Hippocampal formation (tissue), 2 donors: ENCODE results near the gene DPP7.
A peak's percentile ranks its signal among the peaks of the same experiment; 100 is the strongest.
"Not testable (repeated sequence)": the region's sequence is repeated elsewhere in the genome, so short reads cannot be mapped to it uniquely, and the experiment has no call there.

Source experiments
- DNase-seq, 2 donors: peaks; one replicate each; lab custom pipeline; 2025; lab: John Stamatoyannopoulos, UW

DPP7 gene

DNA sequence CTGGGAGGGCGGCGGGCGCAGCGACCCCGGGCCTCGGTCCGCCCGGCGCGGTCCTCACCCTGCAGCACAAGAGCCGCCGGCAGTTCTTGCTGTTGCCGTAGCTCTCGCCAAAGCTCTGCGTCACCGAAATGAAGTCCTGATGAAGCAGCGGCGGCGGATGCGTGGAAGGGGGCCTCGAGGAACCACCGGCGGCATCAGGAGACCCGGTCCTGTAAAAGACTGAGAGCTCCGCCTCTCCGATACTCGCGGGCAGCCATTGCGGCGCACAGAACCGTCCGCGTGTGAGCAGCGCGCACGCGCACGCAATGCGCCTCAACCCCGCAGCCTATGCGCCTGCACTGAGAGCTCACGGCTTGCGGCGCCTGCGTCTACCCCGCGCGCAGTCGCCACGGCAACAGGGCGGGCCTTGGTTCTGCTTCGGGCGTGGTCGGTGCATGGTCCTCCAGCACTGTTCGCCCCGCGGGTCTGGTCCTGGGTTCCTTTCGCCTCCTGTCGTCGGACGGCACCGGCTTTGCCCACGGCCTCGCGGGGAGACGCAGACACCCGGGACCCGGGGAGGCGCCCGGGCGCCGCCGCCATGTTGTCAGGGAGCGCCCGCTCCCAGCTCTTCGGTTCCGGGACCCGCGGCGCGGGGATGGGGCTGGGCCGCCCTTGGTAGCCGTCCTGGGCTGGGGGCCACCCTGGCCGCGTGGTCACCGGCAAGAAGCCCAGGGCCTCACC is 15.1 kb upstream of the DPP7 start:
- DNase-seq = peak; percentile 71 to 81

DNA sequence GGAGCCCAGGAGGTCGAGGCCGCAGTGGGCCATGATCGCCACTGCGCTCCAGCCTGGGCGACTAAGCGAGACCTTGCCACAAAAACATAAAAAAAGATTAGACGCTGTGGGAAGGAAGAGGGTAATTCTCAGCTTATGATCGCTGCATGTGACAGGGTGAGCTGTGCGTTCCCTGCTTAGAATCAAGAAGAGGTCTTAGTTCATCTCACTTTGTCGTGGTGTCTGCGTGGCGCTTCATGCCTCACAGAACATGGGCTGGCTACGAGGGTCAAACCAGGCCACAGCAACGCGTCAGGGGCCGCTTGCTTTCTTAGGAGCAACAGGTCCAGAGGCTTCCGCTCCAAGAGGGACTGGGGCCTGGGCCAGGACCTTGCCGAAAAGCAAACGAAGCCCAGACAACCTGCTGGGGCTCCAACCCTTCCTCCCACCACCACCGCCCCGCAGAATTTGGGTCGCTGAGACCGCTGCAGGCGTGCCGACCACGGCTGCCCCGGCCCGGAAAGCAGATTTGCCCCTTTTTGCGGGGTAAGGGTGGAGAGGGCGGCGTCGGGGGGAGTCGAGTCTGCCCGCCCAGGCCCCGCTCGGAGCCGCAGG is 14.4 kb upstream of the DPP7 start:
- no peak for DNase-seq

GRCh38 chr9:137128158-137128861 is 13.8 kb upstream of the DPP7 start:
- no peak for DNase-seq

DNA sequence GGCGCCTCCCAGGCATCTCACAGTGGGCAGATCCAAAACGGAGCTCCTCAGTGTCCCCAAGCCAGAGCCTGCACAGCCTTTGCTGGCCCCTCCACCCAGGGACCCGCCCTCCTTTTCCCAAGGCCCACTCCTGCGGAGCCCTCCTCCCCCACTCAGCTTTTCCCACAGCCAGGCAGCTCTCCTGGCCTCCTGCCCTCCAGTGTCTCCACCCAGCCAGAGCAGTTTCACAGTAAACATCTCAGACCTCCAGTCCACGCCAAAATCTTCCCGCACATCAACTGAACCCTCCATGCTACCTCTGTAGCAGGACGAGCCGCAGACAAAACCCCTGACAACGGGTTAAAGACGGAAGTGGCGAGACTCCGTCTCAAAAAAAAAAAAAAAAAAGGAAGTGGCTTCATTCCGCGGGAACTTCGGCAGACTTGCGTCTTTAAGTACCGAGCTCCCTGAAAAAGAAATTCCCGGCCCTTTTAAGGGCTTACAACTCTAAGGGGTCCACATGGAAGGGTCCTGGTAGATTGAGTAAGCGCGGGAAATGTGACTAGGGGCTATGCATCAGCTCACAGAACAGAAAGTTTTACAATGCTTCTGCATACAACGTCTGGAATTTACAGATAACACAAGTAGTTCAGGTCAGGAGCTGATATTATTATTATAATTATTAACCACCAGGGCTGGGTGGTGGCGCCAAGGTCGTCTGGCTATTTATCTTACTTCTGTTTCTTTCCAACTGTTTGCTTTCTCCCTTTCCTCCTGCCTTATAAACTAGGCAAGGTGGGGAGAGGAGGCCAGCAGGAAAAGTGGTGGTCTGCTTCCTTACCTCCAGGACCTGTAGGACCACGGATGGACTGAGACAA is 13.0 kb upstream of the DPP7 start:
- DNase-seq = no peak

DNA sequence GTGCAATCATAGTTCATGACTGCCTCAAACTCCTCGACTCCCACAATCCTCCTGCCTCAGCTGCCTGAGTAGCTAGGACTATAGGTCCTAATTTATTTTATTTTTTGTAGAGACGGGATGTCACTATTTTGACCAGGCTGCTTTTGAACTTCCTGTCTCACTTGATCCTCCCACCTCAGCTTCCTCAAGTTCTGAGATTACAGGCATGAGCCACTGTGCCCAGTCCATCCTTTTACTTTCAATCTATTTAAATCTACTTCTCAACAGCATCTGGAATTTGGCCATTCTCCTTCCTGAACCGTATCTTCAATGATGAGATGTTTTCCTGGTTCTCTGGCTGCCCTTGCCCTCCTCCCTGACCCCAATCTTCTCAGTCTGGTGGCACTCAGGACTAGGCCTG is 12.3 kb upstream of the DPP7 start:
- DNase-seq = no peak

- DNase-seq = not testable (repeated sequence)
Observed at GRCh38 chr9:137123952-137124462, 9.5 kb upstream of the DPP7 start.

DNA sequence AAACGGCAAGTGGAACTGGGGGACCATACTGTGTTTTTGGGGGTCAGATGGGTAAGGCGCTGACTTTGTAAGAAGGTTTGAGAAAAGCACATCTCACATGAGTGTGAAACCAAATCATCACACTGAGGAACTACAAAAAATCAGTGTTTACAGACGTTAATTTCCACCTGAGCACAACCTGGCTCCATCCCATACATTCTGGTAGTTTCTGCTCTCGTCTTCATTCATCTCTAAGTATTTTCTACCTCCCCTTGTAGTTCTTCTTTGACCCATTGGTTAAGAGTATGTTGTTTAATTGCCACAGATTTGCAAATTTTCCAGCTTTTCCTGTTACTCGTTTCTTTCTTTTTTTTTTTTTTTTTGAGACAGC is 8.9 kb upstream of the DPP7 start:
- no peak for DNase-seq

- DNase-seq = not testable (repeated sequence)
Observed at GRCh38 chr9:137122796-137123467, 8.4 kb upstream of the DPP7 start.

- DNase-seq = not testable (repeated sequence)
Observed at GRCh38 chr9:137121927-137122795, 7.6 kb upstream of the DPP7 start.

DNA sequence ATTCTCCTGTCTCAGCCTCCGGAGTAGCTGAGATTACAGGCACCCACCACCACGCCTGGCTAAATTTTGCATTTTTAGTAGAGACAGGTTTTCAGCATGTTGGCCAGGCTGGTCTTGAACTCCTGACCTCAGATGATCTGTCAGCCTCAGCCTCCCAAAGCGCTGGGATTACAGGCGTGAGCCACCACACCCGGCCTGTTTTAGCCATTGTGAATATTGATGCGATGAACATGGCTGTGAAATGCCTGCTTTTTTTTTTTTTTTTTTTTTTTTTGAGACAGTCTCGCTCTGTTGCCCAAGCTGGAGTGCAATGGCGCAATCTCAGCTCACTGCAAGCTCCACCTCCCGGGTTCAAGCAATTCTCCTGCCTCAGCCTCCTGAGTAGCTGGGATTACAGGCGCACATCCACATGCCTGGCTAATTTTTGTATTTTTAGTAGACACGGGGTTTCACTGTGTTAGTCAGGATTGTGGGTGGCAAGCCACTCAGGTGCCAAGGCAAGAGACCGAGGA is 3.6 kb upstream of the DPP7 start:
- DNase-seq = not testable (repeated sequence)

DNA sequence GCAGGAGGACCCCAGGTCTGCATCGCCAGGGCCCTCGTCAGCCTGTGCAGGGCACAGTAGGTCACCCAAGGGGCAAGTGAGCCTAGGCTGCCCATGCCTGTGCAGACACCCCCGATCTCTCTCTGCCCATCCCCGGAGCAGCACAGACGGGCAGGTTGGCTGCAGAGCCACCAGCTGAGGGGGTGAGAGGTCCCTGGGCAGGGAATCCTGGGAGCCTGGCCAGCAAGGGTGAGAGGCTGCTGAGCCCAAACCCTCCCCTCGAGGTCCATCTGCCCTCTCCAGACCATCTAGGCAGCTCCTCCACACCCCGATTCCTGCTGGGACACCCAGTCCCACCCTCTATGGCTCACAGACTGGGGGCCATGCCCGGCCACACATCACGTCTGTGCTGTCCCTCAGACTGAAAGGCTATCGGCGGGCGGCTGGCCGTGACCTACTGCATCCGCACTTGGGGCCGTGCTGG is 2.8 kb upstream of the DPP7 start:
- DNase-seq = no peak

- DNase-seq = no peak
Observed at GRCh38 chr9:137116728-137117127, 2.2 kb upstream of the DPP7 start.

- DNase-seq = no peak
Observed at GRCh38 chr9:137116027-137116507, 1.5 kb upstream of the DPP7 start.

- no peak for DNase-seq
Observed at GRCh38 chr9:137115394-137116026, 977 bp upstream of the DPP7 start.

- DNase-seq = no peak
Observed at GRCh38 chr9:137114220-137114612, 317 bp downstream of the DPP7 start.

- DNase-seq = no peak
Observed at GRCh38 chr9:137113385-137114159, 961 bp downstream of the DPP7 start.

DNA sequence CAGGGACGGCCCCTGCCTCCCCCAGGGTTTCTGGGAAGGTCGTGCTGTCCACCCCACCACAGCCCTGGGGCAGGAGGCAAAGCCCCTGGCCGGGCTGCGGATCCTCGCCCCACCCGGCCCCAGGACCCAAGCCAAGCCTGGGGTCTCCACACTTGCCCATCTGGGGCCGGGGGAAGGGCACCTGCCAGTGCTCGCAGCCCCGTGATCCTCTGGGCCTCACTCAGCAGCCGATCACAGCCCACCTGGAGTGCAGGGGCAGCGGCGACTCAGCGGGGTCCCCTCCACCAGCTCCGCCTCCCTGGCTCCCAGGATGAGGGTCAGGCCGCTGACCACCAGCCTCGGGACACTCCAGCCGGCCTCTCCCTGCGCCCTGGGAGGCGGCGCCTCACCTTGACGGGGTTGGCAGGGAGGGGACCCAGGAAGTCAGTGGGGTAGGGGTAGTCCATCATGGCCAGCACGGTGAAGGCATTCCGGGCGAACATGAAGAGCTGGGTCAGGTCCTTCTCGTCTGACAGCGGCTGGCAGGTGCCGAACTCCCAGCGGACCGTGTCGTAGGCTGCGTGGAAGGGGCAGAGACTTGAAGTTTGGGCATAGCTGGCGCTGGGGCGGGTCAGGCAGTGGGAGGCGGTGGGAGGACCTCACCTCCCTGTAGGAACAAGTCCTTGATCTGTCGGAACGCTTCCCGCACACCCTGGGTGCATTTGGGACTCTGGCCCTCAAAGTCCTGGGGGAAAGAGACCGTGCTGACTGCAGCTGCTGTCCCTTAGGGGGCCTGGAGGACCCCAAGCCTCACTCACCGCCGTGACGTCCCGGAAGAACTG is 1.8 kb downstream of the DPP7 start:
- DNase-seq = no peak
